NCI-H1092 treated with DMSO at 0.1 percent for 48 hours (cell line): ENCODE data around the gene CCDC141.
A peak's percentile ranks its signal among the peaks of the same experiment; 100 is the strongest.

Experiments
- DNase-seq: peaks from one replicate; lab custom pipeline; 2025; lab: John Stamatoyannopoulos, UW

The CCDC141 gene

GRCh38 chr2:178978667-178979066 is 71.3 kb downstream of the CCDC141 start:
- no peak for DNase-seq

GRCh38 chr2:178976351-178976750 is 73.6 kb downstream of the CCDC141 start:
- no peak for DNase-seq

GRCh38 chr2:178962805-178963433 is 87.0 kb downstream of the CCDC141 start:
- no peak for DNase-seq

- DNase-seq, result no peak
Measured at GRCh38 chr2:178962152-178962551, 87.8 kb downstream of the CCDC141 start.

- DNase-seq, result no peak
Measured at GRCh38 chr2:178954049-178954448, 95.9 kb downstream of the CCDC141 start.

GRCh38 chr2:178951266-178952006 is 98.5 kb downstream of the CCDC141 start:
- DNase-seq, result no peak

- no peak for DNase-seq
Measured at GRCh38 chr2:178949584-178949983, 100.4 kb downstream of the CCDC141 start.

- DNase-seq, result no peak
Measured at GRCh38 chr2:178949151-178949550, 100.8 kb downstream of the CCDC141 start.

GRCh38 chr2:178947006-178947405 is 102.9 kb downstream of the CCDC141 start:
- no peak for DNase-seq

- no peak for DNase-seq
Measured at GRCh38 chr2:178946494-178946893, 103.4 kb downstream of the CCDC141 start.

GRCh38 chr2:178943745-178944144 is 106.2 kb downstream of the CCDC141 start:
- no peak for DNase-seq

GRCh38 chr2:178934571-178934970 is 115.4 kb downstream of the CCDC141 start:
- no peak for DNase-seq

GRCh38 chr2:178933493-178933892 is 116.4 kb downstream of the CCDC141 start:
- DNase-seq, result no peak

GRCh38 chr2:178928077-178928476 is 121.9 kb downstream of the CCDC141 start:
- no peak for DNase-seq

- no peak for DNase-seq
Measured at GRCh38 chr2:178927173-178927572, 122.8 kb downstream of the CCDC141 start.

GRCh38 chr2:178924817-178925216 is 125.1 kb downstream of the CCDC141 start:
- DNase-seq, result no peak

GRCh38 chr2:178923546-178923945 is 126.4 kb downstream of the CCDC141 start:
- DNase-seq, result no peak

- DNase-seq, result no peak
Measured at GRCh38 chr2:178920916-178921513, 128.9 kb downstream of the CCDC141 start.

GRCh38 chr2:178917555-178917954 is 132.4 kb downstream of the CCDC141 start:
- no peak for DNase-seq

- DNase-seq, result no peak
Measured at GRCh38 chr2:178915423-178916173, 134.3 kb downstream of the CCDC141 start.

- peak; percentile 58 for DNase-seq
Measured at GRCh38 chr2:178914259-178914849, 135.6 kb downstream of the CCDC141 start.

- no peak for DNase-seq
Measured at GRCh38 chr2:178913049-178913441, 136.9 kb downstream of the CCDC141 start.
